CD4-positive, alpha-beta T cell (primary cell): ENCODE data around the gene CDHR2. TPM values are rescaled to one million over a fixed set of nuclear protein-coding genes. Genes with fewer than 3 reads are reported as not detected.
A peak's percentile ranks its signal among the peaks of the same experiment; 100 is the strongest.

Experiments
- ATAC-seq: fragments of 200-7000 bp; cut with Tn5 transposase; one replicate; pipeline ENCODE4 v1.10.0; 2022; ENCODE audit warnings: mild to moderate bottlenecking; ENCODE audit not compliant: poor library complexity
- CTCF ChIA-PET: fragments of 350-600 bp; sonication (Branson Sonifier 250); formaldehyde crosslinking; loops from one replicate; lab custom pipeline; 2021; ENCODE audit warnings: antibody characterized with exemption, inconsistent platforms; lab: Charles Lee
- POLR2A ChIA-PET: fragments of 350-600 bp; sonication (Branson Sonifier 250); formaldehyde crosslinking; loops from one replicate; lab custom pipeline; 2021; ENCODE audit warnings: antibody characterized with exemption, inconsistent platforms; lab: Charles Lee
- DNase-seq, 14 experiments: peaks; one replicate each; pipeline ENCODE4 v3.0.0-alpha.2; 2013 to 2020; ENCODE audit warnings: mixed read lengths in 2 of 14
- H3K27ac ChIP-seq, 2 donors: one replicate each; pipeline versions ENCODE4 v1.5.1 to v1.7.0; 2013; ENCODE audit warnings: low read length in 2 of 2, low read depth in 1 of 2, mild to moderate bottlenecking in 1 of 2
- H3K27me3 ChIP-seq, 2 experiments: 1 replicate in 1 of 2; 2 replicates in 1 of 2; pipeline versions ENCODE4 v1.6.1 to v1.7.0; 2013; ENCODE audit warnings: low read length in 2 of 2, control low read depth in 1 of 2, mild to moderate bottlenecking in 1 of 2, moderate library complexity in 1 of 2; ENCODE audit not compliant: insufficient read depth in 2 of 2, control insufficient read depth in 1 of 2
- H3K36me3 ChIP-seq: one replicate; pipeline ENCODE4 v1.6.1; 2013; ENCODE audit warnings: low read length, control low read depth; ENCODE audit not compliant: insufficient read depth
- H3K4me1 ChIP-seq: one replicate; pipeline ENCODE4 v1.6.1; 2013; ENCODE audit warnings: low read length, control low read depth; ENCODE audit not compliant: insufficient read depth
- H3K4me3 ChIP-seq: one replicate; pipeline ENCODE4 v1.5.1; 2013; ENCODE audit warnings: mild to moderate bottlenecking, low read length, moderate library complexity
- H3K9me3 ChIP-seq, 2 experiments: 1 replicate in 1 of 2; 2 replicates in 1 of 2; pipeline versions ENCODE4 v1.6.1 to v1.7.0; 2013; ENCODE audit warnings: low read length in 2 of 2, mild to moderate bottlenecking in 2 of 2, control low read depth in 1 of 2, moderate library complexity in 1 of 2; ENCODE audit not compliant: control insufficient read depth in 1 of 2, insufficient read depth in 1 of 2
- H3K27ac Mint-ChIP-seq: one replicate; pipeline ENCODE4 v1.8.0; 2020; ENCODE audit warnings: mixed read lengths
- H3K27me3 Mint-ChIP-seq: one replicate; pipeline ENCODE4 v1.8.0; 2021; ENCODE audit warnings: mixed read lengths
- H3K36me3 Mint-ChIP-seq: one replicate; pipeline ENCODE4 v1.8.0; 2021; ENCODE audit warnings: low read depth, mixed read lengths
- H3K4me1 Mint-ChIP-seq: one replicate; pipeline ENCODE4 v1.8.0; 2021; ENCODE audit warnings: low read depth, mixed read lengths
- H3K4me3 Mint-ChIP-seq: one replicate; pipeline ENCODE4 v1.8.0; 2020; ENCODE audit warnings: mild to moderate bottlenecking, mixed read lengths
- H3K9me3 Mint-ChIP-seq: one replicate; pipeline ENCODE4 v1.8.0; 2020; ENCODE audit warnings: mixed read lengths
- CTCF ChIP-seq: fragments of 200-600 bp; IDR thresholded peaks from one replicate; pipeline ENCODE4 v1.8.0; 2022; ENCODE audit warnings: antibody characterized with exemption, mild to moderate bottlenecking
- intact Hi-C, 2 experiments: fragments of 100-400 bp; cut with DNase I in 1 of 2; cut with micrococcal nuclease in 1 of 2; formaldehyde crosslinking; loops; one replicate each; pipeline versions ENCODE4 v1.15.1 to v1.9.0; 2023 to 2025; cut with DNase I, micrococcal nuclease
- total RNA-seq, 174 experiments: library from RNA in 2 of 174; stranded (reverse) in 2 of 174; gene quantifications; one replicate each; pipeline ENCODE4 v1.2.3 and lab custom pipeline; 2021 to 2026

CDHR2 gene
- total RNA-seq, 2 experiments from 2014 or later, result 1.6 to 2.0 TPM

DNA sequence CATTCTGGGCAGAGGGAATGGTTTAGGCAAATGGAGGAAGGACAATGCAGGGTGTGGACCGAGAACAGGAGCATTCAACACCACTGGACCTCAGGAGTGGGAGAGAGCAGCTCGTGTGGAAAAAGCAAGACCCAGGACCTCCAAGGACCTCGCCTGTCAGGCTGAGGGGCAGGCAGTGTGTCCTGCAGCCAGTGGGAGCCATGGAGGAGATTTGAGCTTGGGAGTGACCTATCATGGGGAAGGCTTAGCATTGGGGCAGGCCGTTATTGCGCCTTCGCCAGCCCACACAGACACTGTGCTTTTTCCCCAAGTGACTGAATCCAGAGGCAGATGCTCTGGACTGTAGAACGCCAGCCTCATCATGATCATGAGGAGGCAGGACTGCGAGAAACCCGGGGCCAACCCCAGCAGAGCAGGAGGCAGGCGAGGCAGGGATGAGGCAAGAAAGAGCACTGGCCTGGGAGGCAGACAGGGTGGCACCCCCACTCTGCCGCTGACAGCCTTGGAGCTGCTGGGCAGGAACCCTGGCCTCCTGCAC lies 3.3 kb downstream of the CDHR2 start:
- no peak overlapping the region for H3K4me3 Mint-ChIP-seq
- CTCF ChIA-PET, result interaction anchor here (2.4 kb wide), 1 partner anchor 136 kb away, joined by 6 read pairs; the partner anchor contains the start of gene CLTB

DNA sequence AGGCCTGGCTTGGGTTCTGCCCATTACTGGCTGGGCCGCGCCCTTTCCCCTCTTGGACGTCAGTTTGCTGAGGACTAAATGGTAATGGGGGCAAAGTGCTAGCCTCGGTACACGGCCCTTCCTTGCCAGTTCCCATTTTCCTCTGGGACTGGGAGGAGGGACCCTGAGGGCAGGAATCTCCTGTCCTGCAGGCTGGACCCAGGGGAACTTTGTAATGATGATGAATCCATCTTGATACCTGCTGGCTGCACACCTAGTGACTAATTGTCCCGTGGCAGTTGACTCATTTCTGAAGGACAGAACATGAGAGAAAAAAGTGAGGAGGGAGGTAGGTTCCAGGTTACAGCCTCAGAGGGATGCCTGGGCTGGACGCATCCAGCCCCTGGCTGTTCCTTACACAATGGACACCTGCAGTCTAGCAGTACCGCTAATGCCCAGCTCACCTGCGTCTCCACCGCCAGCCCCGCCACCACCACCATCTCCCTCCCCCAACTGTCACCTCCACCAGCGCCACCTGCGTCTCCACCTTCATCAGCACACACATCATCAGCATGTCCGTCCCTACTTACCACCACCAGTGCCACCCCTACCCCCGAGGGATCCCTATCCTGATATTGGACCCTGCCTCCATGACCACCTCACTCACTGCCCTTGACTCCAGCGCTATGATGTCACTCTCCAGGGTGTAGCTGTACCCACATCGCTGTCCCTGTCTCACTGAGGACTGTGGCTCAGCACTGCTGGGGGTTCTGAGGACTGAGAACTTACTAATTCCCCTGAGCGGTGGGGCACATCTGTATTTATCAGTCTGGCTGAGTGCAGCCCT lies 4.3 kb downstream of the CDHR2 start:
- Histone ChIP-seq H3K4me3 (no peak overlapping the region), H3K27ac (no peak overlapping the region), H3K36me3 (no peaks in the 10 kb centered on the region), H3K27me3 (no peaks in the 10 kb centered on the region), H3K4me1 (peaks cover 65% of the 10 kb centered on the region), H3K9me3 (no peaks in the 10 kb centered on the region)
- Mint-ChIP-seq H3K27ac (peak overlapping the region; percentile 37), H3K4me1 (peaks cover 46% of the 10 kb centered on the region), H3K27me3 (no peaks in the 10 kb centered on the region), H3K9me3 (no peaks in the 10 kb centered on the region), H3K4me3 (no peak overlapping the region), H3K36me3 (no peaks in the 10 kb centered on the region)
- no peak for TF ChIP-seq CTCF
- DNase-seq, result peak in 1 of 14 experiments; percentile 13
- intact Hi-C loops, result no loop called here
- CTCF ChIA-PET, result interaction anchor here (0.9 kb wide), 1 partner anchor 24 kb away, joined by 3 read pairs; no protein-coding TSS in a partner anchor
- ATAC-seq, result no peak
- POLR2A ChIA-PET, result interaction anchor here (1.0 to 2.8 kb wide), 3 partner anchors 11 to 18 kb away, joined by 3 to 17 read pairs (median 14); partner anchors contain the start of gene RNF44

More for the DNA sequence above, 3.3 kb downstream of the CDHR2 start:
- no peaks in the 10 kb centered on the region for H3K36me3 Mint-ChIP-seq
- no peak overlapping the region for H3K4me3 ChIP-seq
- intact Hi-C loops, result no loop called here
- POLR2A ChIA-PET, result interaction anchor here (0.8 to 4.5 kb wide), 2 partner anchors 10 to 15 kb away, joined by 5 to 29 read pairs; partner anchors contain the start of gene RNF44
- H3K27me3 Mint-ChIP-seq, result no peaks in the 10 kb centered on the region
- H3K4me1 Mint-ChIP-seq, result peaks cover 55% of the 10 kb centered on the region
- TF ChIP-seq CTCF, result no peak
- H3K9me3 Mint-ChIP-seq, result no peaks in the 10 kb centered on the region
- H3K36me3 ChIP-seq, result no peaks in the 10 kb centered on the region
- peak overlapping the region in 1 of 2 donors; percentile 4 for H3K27ac ChIP-seq
- peaks cover 74% of the 10 kb centered on the region for H3K4me1 ChIP-seq
- H3K27me3 ChIP-seq, result no peaks in the 10 kb centered on the region
- ATAC-seq (no peak), DNase-seq (peak in 1 of 14 experiments; percentile 12)
- H3K27ac Mint-ChIP-seq, result peak overlapping the region; percentile 36
- no peaks in the 10 kb centered on the region for H3K9me3 ChIP-seq

DNA sequence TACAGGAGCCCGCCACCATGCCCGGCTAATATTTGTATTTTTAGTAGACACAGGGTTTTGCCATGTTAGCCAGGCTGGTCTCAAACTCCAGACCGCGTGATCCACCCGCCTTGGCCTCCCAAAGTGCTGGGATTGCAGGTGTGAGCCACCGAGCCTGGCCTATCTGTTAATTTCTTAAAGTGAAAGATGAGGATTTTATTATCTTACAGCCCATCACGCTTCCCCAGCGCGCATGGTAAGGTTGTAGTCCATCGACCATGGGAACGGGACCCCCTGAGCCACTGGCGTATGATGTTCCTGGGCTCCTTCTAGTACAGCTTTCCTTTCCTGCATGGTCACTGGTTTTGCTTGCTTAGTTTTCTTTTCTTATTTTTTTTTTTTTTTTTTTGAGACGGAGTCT lies 8.7 kb downstream of the CDHR2 start:
- CTCF ChIA-PET, result interaction anchor here (0.7 kb wide), 1 partner anchor 68 kb away, joined by 3 read pairs; no protein-coding TSS in a partner anchor
- ATAC-seq, result no peak

More for the DNA sequence above, 8.7 kb downstream of the CDHR2 start:
- no peak overlapping the region for H3K27ac ChIP-seq
- no peaks in the 10 kb centered on the region for H3K9me3 Mint-ChIP-seq
- intact Hi-C loops, result no loop called here
- no peaks in the 10 kb centered on the region for H3K36me3 Mint-ChIP-seq
- H3K27me3 Mint-ChIP-seq, result no peaks in the 10 kb centered on the region
- no peak for DNase-seq
- POLR2A ChIA-PET, result interaction anchor here (0.5 to 1.8 kb wide), 5 partner anchors 11 to 35 kb away, joined by 3 to 5 read pairs (median 3); partner anchors contain the start of gene RNF44
- no peak overlapping the region for H3K27ac Mint-ChIP-seq
- H3K4me1 ChIP-seq, result peaks cover 43% of the 10 kb centered on the region
- H3K36me3 ChIP-seq, result no peaks in the 10 kb centered on the region
- peaks cover 57% of the 10 kb centered on the region for H3K4me1 Mint-ChIP-seq
- no peak overlapping the region for H3K4me3 ChIP-seq
- H3K27me3 ChIP-seq, result no peaks in the 10 kb centered on the region
- H3K9me3 ChIP-seq, result no peaks in the 10 kb centered on the region
- H3K4me3 Mint-ChIP-seq, result no peak overlapping the region
- no peak for TF ChIP-seq CTCF
